Measurements from ENCODE around the gene BSND. TPM values are rescaled to one million over a fixed set of nuclear protein-coding genes. Genes with fewer than 3 reads are reported as not detected.
"Not testable (repeated sequence)": the region's sequence is repeated elsewhere in the genome, so short reads cannot be mapped to it uniquely, and the experiment has no call there.

The BSND gene
- total RNA-seq, 6 donors from 2014 or later, result under 0.01 to 0.10 TPM; not detected in 4

DNA sequence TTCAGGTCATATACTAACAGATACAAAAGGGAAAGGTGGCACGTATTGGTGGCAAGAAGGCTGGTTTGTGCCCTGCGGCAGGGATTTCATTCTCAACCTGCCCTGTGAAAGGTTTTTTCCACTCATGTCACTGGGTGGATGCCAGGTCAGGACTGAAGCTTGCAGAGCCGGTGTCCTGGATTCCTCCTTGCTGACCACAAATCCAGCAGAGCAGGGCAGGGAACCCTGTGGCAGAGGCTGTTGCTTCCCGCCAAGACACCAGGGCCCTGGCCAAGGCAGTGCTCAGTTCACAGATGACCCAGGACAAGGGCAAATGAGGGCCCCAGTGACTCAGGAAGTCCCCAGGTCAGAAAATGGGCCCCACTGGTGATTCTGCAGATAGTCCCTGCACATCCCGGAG is 16.4 kb downstream of the BSND start:
- ATAC-seq (ENCODE audit: low FRiP score in 2 of 2), result no peak
- no peak for DNase-seq

DNA sequence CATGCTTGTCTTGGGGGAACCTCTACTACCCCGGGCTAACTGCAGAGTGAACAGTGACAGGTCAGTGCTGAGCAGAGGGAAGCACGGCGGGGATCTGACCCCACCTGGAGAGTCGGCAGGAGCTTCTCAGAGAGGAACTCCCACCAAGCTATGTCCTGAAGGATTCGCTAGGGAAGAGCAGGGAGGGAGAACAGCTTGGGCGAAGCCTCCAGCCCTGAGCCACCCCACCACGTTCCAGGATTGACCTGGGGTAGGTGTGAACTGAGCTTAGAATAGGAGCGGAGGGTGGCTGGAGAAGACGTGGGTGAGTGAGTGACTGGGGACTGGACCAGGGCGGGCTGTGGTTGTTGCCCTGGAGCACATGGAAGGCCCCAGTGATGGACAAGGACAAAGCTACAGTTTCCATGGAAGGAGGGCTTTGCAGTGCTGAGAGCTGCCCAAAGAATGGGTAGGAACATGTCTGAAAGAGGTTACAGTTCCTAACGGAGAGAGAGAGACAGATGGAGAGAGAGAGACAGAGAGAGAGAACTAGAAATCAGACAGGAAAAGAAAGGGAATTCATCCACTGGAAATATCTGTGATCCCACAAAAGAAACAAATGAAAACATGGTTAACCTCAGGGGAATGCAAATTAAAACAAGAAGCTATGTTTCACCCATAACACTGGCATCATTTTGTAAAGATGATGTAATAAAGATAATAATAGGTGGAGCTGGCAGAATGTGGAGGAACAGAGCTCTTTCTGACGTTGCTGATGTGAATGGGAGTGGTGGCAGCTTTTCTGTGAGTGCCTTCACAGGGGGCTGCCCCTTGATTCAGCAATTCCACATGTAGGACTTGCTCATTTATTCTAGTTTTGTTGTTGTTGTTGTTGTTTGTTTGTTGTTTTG is 17.2 kb downstream of the BSND start:
- ATAC-seq (ENCODE audit: low FRiP score in 2 of 2) (no peak), DNase-seq (no peak)
- WGBS, 2 donors, result 62 to 70% methylated on average over 12 of the region's 12 CpGs
- Histone ChIP-seq H3K27me3 (no peaks in the 10 kb centered on the region), H3K9me3 (no peaks in the 10 kb centered on the region), H3K36me3 (no peaks in the 10 kb centered on the region), H3K4me3 (no peak overlapping the region), H3K4me1 (no peaks in the 10 kb centered on the region), H3K27ac (no peak overlapping the region)
- TF ChIP-seq POLR2A (IDR thresholded peaks at IDR 0.05) (no peak), CTCF (IDR thresholded peaks at IDR 0.05) (no peak), POLR2AphosphoS5 (IDR thresholded peaks at IDR 0.05) (no peak), EP300 (IDR thresholded peaks at IDR 0.05) (no peak)

More for the DNA sequence above, 16.4 kb downstream of the BSND start:
- Histone ChIP-seq H3K4me1 (no peaks in the 10 kb centered on the region), H3K27ac (no peak overlapping the region), H3K27me3 (no peaks in the 10 kb centered on the region), H3K4me3 (no peak overlapping the region), H3K9me3 (no peaks in the 10 kb centered on the region), H3K36me3 (no peaks in the 10 kb centered on the region)
- no peak for TF ChIP-seq POLR2A (IDR thresholded peaks at IDR 0.05)
- no peak for TF ChIP-seq CTCF (IDR thresholded peaks at IDR 0.05)
- no peak for TF ChIP-seq EP300 (IDR thresholded peaks at IDR 0.05)
- TF ChIP-seq POLR2AphosphoS5 (IDR thresholded peaks at IDR 0.05), result no peak
- WGBS, 2 donors, result 79 to 86% methylated on average over 5 of the region's 5 CpGs

- Histone ChIP-seq H3K27me3 (no peaks in the 10 kb centered on the region), H3K27ac (no peak overlapping the region), H3K4me1 (peaks cover 0 to 10% (median 2%) of the 10 kb centered on the region in 4 donors), H3K4me3 (no peak overlapping the region), H3K36me3 (no peaks in the 10 kb centered on the region), H3K9me3 (no peaks in the 10 kb centered on the region)
- ATAC-seq (ENCODE audit: low FRiP score in 2 of 2) (no peak), DNase-seq (peak in 1 of 2 donors; percentile 66)
- WGBS, 2 donors, result 81 to 85% methylated on average over 9 of the region's 9 CpGs
- TF ChIP-seq POLR2AphosphoS5 (IDR thresholded peaks at IDR 0.05), result no peak
- TF ChIP-seq EP300 (IDR thresholded peaks at IDR 0.05), result no peak
- no peak for TF ChIP-seq POLR2A (IDR thresholded peaks at IDR 0.05)
- TF ChIP-seq CTCF (IDR thresholded peaks at IDR 0.05), result no peak
These were observed 19.7 kb downstream of the BSND start for GRCh38 chr1:55018395-55018794.

DNA sequence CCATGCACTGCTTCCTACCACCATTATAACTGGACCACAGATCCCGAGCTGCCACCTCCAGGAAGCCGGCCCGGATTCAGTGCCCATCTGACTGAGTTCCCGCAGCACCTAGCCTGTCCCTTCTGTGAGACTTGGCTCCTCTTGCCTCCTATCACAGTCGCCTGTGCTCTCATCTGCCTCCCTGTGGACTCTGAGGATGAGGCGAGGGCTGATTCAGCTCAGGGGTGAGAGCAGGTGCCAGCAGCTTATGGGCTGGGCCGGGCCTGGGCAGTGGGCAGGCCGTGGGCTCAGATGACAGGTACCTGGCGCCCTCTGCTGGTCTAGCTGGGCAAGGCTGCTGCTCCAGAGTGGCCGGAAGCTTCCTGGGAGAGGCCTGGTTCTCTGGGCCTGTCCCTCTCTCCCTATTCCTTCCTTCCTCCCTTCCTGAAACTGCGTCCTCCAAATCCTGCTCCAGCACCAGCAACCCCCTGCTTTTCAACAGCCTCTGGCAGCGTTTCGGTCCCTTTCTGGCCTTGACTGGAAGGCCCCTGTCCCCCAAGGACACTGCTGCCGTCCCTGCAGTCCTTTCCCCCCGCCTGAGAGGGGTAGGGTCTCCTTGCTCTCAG is 23.3 kb downstream of the BSND start:
- peak; percentile 87 to 94 for DNase-seq
- peak overlapping the region in 1 of 4 donors; percentile 69 for H3K27ac ChIP-seq
- WGBS, 2 donors, result 43 to 48% methylated on average over 14 to 15 of the region's 15 CpGs
- peaks cover 0 to 10% (median 2%) of the 10 kb centered on the region in 4 donors for H3K4me1 ChIP-seq
- no peak overlapping the region for H3K4me3 ChIP-seq
- peak; percentile 96 to 100 for ATAC-seq (ENCODE audit: low FRiP score in 2 of 2)
- H3K36me3 ChIP-seq, result no peaks in the 10 kb centered on the region
- no peaks in the 10 kb centered on the region for H3K9me3 ChIP-seq
- TF ChIP-seq POLR2AphosphoS5 (IDR thresholded peaks at IDR 0.05) (no peak), CTCF (IDR thresholded peaks at IDR 0.05) (peak; percentile 67 to 94 (median 88)), EP300 (IDR thresholded peaks at IDR 0.05) (no peak)
- no peaks in the 10 kb centered on the region for H3K27me3 ChIP-seq

- not testable (repeated sequence) for H3K4me1 ChIP-seq; ATAC-seq (ENCODE audit: low FRiP score in 2 of 2); H3K36me3 ChIP-seq; H3K27me3 ChIP-seq; DNase-seq; H3K27ac ChIP-seq; H3K9me3 ChIP-seq; H3K4me3 ChIP-seq
- 71 to 78% methylated on average over 9 to 10 of the region's 10 CpGs for WGBS, 2 donors
These were observed 25.4 kb downstream of the BSND start for GRCh38 chr1:55024163-55024562.

- H3K27me3 ChIP-seq; H3K4me3 ChIP-seq; DNase-seq; H3K9me3 ChIP-seq; H3K36me3 ChIP-seq; ATAC-seq (ENCODE audit: low FRiP score in 2 of 2); H3K4me1 ChIP-seq; H3K27ac ChIP-seq: not testable (repeated sequence)
- WGBS, 2 donors, result 65 to 85% methylated on average over 3 of the region's 3 CpGs
These were observed 27.9 kb downstream of the BSND start for GRCh38 chr1:55026682-55027081.

DNA sequence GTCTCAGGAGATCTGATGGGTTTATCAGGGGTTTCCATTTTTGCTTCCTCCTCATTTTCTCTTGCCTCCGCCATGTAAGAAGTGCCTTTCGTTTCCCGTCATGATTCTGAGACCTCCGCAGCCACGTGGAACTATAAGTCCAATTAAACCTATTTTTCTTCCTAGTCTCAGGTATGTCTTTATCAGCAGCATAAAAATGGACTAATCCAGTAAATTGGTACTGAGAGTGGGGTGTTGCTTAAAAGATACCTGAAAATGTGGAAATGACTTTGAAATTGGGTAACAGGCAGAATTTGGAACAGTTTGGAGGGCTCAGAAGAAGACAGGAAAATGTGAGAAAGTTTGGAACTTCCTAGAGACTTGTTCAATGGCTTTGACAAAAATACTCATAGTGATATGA is 32.4 kb downstream of the BSND start:
- not testable (repeated sequence) for H3K4me1 ChIP-seq; H3K27ac ChIP-seq; H3K4me3 ChIP-seq; ATAC-seq (ENCODE audit: low FRiP score in 2 of 2); H3K9me3 ChIP-seq; DNase-seq; H3K36me3 ChIP-seq; H3K27me3 ChIP-seq
- 97% methylated on average over 5 of the region's 5 CpGs for WGBS, 2 donors

Data from upper lobe of left lung (tissue), 6 donors.